ENCODE results near the gene AGK. TPM values are rescaled to one million over a fixed set of nuclear protein-coding genes. Genes with fewer than 3 reads are reported as not detected.

AGK gene
- total RNA-seq, 1 experiment from 2014 or later = 32.6 TPM

DNA sequence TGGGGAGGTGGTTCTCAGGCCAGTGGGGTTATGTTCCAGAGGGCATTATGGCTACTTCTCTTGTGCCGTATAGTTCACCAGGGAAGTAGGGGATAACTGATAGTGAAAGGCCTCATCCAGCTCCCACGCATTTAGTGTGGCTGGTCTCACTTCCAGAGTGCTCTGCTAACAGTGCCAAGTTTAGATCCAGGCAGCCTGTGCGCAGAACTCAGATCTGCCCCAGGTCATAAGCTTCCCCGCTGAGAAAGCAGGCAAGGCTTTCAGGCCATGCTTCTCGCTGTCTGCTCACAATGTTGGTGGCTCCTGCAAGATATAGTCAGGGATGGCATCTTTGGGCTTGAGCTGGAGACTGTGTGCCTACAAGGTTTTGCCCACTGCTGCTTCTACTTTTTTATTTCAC, 11.3 kb downstream of the AGK start:
- no peaks in the 10 kb centered on the region for H3K9me3 ChIP-seq (ENCODE audit: control insufficient read depth, insufficient read depth, low read depth, low read length)
- intact Hi-C loops (cut with micrococcal nuclease; ENCODE audit: unreplicated experiment) = no loop called here
- in situ Hi-C loops (cut with HindIII; ENCODE audit: low pct_unique_long_range_greater_than_20kb, low sequenced_read_pairs) = no loop called here
- H3K4me3 ChIP-seq (ENCODE audit: low read depth in 2 of 2, low read length in 2 of 2) = no peak overlapping the region
- CTCF ChIA-PET = no interaction called here
- no peak for ATAC-seq
- no TSS peak for BruUV-seq (replicated peaks)
- POLR2A ChIA-PET = interaction anchor here (1.2 kb wide), 1 partner anchor 12 kb away, joined by 3 read pairs; no protein-coding TSS in a partner anchor
- H3K4me1 ChIP-seq (ENCODE audit: control insufficient read depth, insufficient read depth, low read length) = no peaks in the 10 kb centered on the region
- DNase-seq (ENCODE audit: low read depth, low spot score) = no peak
- no peaks in the 10 kb centered on the region; the same call in 1 of the 2 replicates for H3K36me3 ChIP-seq (ENCODE audit: control insufficient read depth, insufficient read depth, low read length)
- no peaks in the 10 kb centered on the region for H3K27me3 ChIP-seq (ENCODE audit: control insufficient read depth, insufficient read depth, low read length)
- H3K27ac ChIP-seq (ENCODE audit: low read length) = no peak overlapping the region
- TF ChIP-seq, protein P1, sequence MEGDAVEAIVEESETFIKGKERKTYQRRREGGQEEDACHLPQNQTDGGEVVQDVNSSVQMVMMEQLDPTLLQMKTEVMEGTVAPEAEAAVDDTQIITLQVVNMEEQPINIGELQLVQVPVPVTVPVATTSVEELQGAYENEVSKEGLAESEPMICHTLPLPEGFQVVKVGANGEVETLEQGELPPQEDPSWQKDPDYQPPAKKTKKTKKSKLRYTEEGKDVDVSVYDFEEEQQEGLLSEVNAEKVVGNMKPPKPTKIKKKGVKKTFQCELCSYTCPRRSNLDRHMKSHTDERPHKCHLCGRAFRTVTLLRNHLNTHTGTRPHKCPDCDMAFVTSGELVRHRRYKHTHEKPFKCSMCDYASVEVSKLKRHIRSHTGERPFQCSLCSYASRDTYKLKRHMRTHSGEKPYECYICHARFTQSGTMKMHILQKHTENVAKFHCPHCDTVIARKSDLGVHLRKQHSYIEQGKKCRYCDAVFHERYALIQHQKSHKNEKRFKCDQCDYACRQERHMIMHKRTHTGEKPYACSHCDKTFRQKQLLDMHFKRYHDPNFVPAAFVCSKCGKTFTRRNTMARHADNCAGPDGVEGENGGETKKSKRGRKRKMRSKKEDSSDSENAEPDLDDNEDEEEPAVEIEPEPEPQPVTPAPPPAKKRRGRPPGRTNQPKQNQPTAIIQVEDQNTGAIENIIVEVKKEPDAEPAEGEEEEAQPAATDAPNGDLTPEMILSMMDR (IDR thresholded peaks at IDR 0.05) = no peak
- no peak for TF ChIP-seq POLR2AphosphoS5 (IDR thresholded peaks at IDR 0.05; ENCODE audit: low read depth, low read length)
- TF ChIP-seq TCF7L2 (IDR thresholded peaks at IDR 0.05; ENCODE audit: low read depth, low read length) = no peak
- TF ChIP-seq SIN3A (IDR thresholded peaks at IDR 0.05; ENCODE audit: borderline replicate concordance, insufficient read depth, low read depth, low read length) = no peak
- TF ChIP-seq, protein P2, sequence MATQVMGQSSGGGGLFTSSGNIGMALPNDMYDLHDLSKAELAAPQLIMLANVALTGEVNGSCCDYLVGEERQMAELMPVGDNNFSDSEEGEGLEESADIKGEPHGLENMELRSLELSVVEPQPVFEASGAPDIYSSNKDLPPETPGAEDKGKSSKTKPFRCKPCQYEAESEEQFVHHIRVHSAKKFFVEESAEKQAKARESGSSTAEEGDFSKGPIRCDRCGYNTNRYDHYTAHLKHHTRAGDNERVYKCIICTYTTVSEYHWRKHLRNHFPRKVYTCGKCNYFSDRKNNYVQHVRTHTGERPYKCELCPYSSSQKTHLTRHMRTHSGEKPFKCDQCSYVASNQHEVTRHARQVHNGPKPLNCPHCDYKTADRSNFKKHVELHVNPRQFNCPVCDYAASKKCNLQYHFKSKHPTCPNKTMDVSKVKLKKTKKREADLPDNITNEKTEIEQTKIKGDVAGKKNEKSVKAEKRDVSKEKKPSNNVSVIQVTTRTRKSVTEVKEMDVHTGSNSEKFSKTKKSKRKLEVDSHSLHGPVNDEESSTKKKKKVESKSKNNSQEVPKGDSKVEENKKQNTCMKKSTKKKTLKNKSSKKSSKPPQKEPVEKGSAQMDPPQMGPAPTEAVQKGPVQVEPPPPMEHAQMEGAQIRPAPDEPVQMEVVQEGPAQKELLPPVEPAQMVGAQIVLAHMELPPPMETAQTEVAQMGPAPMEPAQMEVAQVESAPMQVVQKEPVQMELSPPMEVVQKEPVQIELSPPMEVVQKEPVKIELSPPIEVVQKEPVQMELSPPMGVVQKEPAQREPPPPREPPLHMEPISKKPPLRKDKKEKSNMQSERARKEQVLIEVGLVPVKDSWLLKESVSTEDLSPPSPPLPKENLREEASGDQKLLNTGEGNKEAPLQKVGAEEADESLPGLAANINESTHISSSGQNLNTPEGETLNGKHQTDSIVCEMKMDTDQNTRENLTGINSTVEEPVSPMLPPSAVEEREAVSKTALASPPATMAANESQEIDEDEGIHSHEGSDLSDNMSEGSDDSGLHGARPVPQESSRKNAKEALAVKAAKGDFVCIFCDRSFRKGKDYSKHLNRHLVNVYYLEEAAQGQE (IDR thresholded peaks at IDR 0.05; ENCODE audit: insufficient read depth in 1 of 2, low read depth in 2 of 2, low read length in 1 of 2) = no peak

DNA sequence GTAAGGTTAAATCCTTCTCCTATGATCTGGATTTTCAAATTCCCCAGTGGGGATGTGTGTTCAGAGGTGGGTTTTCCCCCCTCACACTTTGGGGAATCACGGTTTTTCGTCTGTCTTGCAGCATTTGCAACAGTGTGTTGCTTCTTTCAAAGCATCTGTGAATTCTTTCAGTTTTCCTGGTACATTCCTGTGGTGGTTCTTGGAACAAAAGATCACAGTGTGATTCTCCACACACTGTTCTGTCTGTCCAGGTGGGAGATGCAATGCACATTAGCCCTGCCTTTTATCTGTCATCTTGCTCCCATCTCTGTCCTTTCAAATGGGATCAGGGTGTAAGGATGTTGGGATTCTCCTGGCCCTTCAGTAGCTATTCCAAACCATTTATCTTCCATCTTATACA, 11.8 kb downstream of the AGK start:
- in situ Hi-C loops (cut with HindIII; ENCODE audit: low pct_unique_long_range_greater_than_20kb, low sequenced_read_pairs) = no loop called here
- H3K27ac ChIP-seq (ENCODE audit: low read length) = no peak overlapping the region
- ATAC-seq (no peak), DNase-seq (ENCODE audit: low read depth, low spot score) (no peak)
- no peak overlapping the region for H3K4me3 ChIP-seq (ENCODE audit: low read depth in 2 of 2, low read length in 2 of 2)
- no peaks in the 10 kb centered on the region for H3K9me3 ChIP-seq (ENCODE audit: control insufficient read depth, insufficient read depth, low read depth, low read length)
- H3K36me3 ChIP-seq (ENCODE audit: control insufficient read depth, insufficient read depth, low read length) = no peaks in the 10 kb centered on the region; the same call in 1 of the 2 replicates
- TF ChIP-seq, protein P2 (IDR thresholded peaks at IDR 0.05; ENCODE audit: insufficient read depth in 1 of 2, low read depth in 2 of 2, low read length in 1 of 2) = no peak
- no peak for TF ChIP-seq TCF7L2 (IDR thresholded peaks at IDR 0.05; ENCODE audit: low read depth, low read length)
- TF ChIP-seq POLR2AphosphoS5 (IDR thresholded peaks at IDR 0.05; ENCODE audit: low read depth, low read length) = no peak
- TF ChIP-seq, protein P1 (IDR thresholded peaks at IDR 0.05) = no peak
- TF ChIP-seq SIN3A (IDR thresholded peaks at IDR 0.05; ENCODE audit: borderline replicate concordance, insufficient read depth, low read depth, low read length) = no peak
- BruUV-seq (replicated peaks) = no TSS peak
- H3K4me1 ChIP-seq (ENCODE audit: control insufficient read depth, insufficient read depth, low read length) = no peaks in the 10 kb centered on the region
- intact Hi-C loops (cut with micrococcal nuclease; ENCODE audit: unreplicated experiment) = no loop called here
- CTCF ChIA-PET = no interaction called here
- POLR2A ChIA-PET = interaction anchor here (1.2 kb wide), 1 partner anchor 12 kb away, joined by 3 read pairs; no protein-coding TSS in a partner anchor
- H3K27me3 ChIP-seq (ENCODE audit: control insufficient read depth, insufficient read depth, low read length) = no peaks in the 10 kb centered on the region

All from Panc1 (cell line).